ENCODE data around the gene SPTAN1. TPM values are rescaled to one million over a fixed set of nuclear protein-coding genes. Genes with fewer than 3 reads are reported as not detected.

SPTAN1 gene
- total RNA-seq, 1 experiment from 2014 or later, result 111 TPM

- TF ChIP-seq SRF (IDR thresholded peaks at IDR 0.05; ENCODE audit: low read depth) (no peak), ZFX (IDR thresholded peaks at IDR 0.05) (no peak), ZNF274 (IDR thresholded peaks at IDR 0.05; ENCODE audit: low read depth, low read length) (no peak), SIN3A (IDR thresholded peaks at IDR 0.05; ENCODE audit: low read depth) (no peak), REST (IDR thresholded peaks at IDR 0.05; ENCODE audit: low read depth) (no peak), RAD21 (IDR thresholded peaks at IDR 0.05; ENCODE audit: low read depth) (no peak), POLR2A (IDR thresholded peaks at IDR 0.05; ENCODE audit: borderline replicate concordance, extremely low read depth, insufficient read depth, insufficient read length) (no peak), SP1 (IDR thresholded peaks at IDR 0.05; ENCODE audit: low read depth) (no peak), EZH2 (IDR thresholded peaks at IDR 0.05) (no peak), ELF1 (IDR thresholded peaks at IDR 0.05; ENCODE audit: borderline replicate concordance, low read depth) (no peak), FOSL1 (IDR thresholded peaks at IDR 0.05; ENCODE audit: low read depth) (no peak)
- Histone ChIP-seq H3K4me3 (replicated peaks in 1 of 2; ENCODE audit: low read depth in 1 of 2, low read length in 2 of 2) (no peak overlapping the region), H3K36me3 (ENCODE audit: control insufficient read depth in 1 of 2, insufficient read depth in 2 of 2, low read length in 2 of 2) (peaks cover 5 to 36% of the 10 kb centered on the region in 2 experiments; a peak in 3 of 4 replicates), H3K79me2 (ENCODE audit: insufficient read depth, low read length) (peaks cover 54% of the 10 kb centered on the region), H3K4me1 (ENCODE audit: control insufficient read depth in 1 of 2, insufficient read depth in 2 of 2, low read length in 2 of 2) (peaks cover 28 to 46% of the 10 kb centered on the region in 2 experiments), H3K27me3 (ENCODE audit: insufficient read depth, low read length) (no peaks in the 10 kb centered on the region), H3K4me2 (ENCODE audit: low read length) (0 out of 2 replicates have a peak overlapping the region, but pooled peaks have one; percentile 14), H3K9ac (ENCODE audit: low read length) (peak overlapping the region; percentile 80), H4K20me1 (ENCODE audit: insufficient read depth) (no peaks in the 10 kb centered on the region), H3K27ac (ENCODE audit: low read depth, low read length) (peak overlapping the region; percentile 2; the same call in 1 of the 2 replicates), H3K9me3 (ENCODE audit: control insufficient read depth in 1 of 2, insufficient read depth in 1 of 2, low read depth in 1 of 2, low read length in 2 of 2) (no peaks in the 10 kb centered on the region), H2AFZ (ENCODE audit: low read depth, low read length, poor library complexity, severe bottlenecking) (no peak overlapping the region), H3K9me2 (ENCODE audit: insufficient read depth) (no peaks in the 10 kb centered on the region)
- POLR2A ChIA-PET, result interaction anchor here (0.7 to 2.3 kb wide), 2 partner anchors 17 to 97 kb away, joined by 4 to 7 read pairs; no protein-coding TSS in a partner anchor
- intact Hi-C loops (cut with micrococcal nuclease), result loop anchor here (5.0 kb wide), 2 partner anchors 245 to 340 kb away; partner anchors contain the start of genes KYAT1 and LRRC8A
- CTCF ChIA-PET, result no interaction called here
- no peak for DNase-seq (ENCODE audit: low read depth, low spot score)
- no peak for ATAC-seq
- RAD21 ChIA-PET (ENCODE audit: low non-redundant PET in 1 of 2, low total read pairs in 2 of 2, uncharacterized antibody in 2 of 2, unreplicated experiment in 2 of 2), result interaction anchor here in 1 of 2 experiments (0.6 kb wide), 1 partner anchor 59 kb away, joined by 4 read pairs; no protein-coding TSS in a partner anchor
- no TSS peak for BruUV-seq (replicated peaks)
These were observed 85.3 kb downstream of the SPTAN1 start for GRCh38 chr9:128637656-128638055.
